OCI-LY3 (cell line): ENCODE measurements around the gene EZH2.

Source experiments
- EZH2phosphoT487 ChIP-seq: fragments of 200-600 bp; shearing (Covaris generic); IDR thresholded peaks from 2 replicates; pipeline ENCODE4 v1.6.1; 2018; ENCODE audit warnings: antibody characterized with exemption, mixed run types, low read depth
- TF ChIP-seq, protein P1 (sequence below): fragments of 200-600, 300-600 bp; sonication (generic); IDR thresholded peaks from 2 replicates; pipeline ENCODE4 v1.5.1; 2014; ENCODE audit warnings: antibody characterized with exemption, low read length, low read depth

DNA sequence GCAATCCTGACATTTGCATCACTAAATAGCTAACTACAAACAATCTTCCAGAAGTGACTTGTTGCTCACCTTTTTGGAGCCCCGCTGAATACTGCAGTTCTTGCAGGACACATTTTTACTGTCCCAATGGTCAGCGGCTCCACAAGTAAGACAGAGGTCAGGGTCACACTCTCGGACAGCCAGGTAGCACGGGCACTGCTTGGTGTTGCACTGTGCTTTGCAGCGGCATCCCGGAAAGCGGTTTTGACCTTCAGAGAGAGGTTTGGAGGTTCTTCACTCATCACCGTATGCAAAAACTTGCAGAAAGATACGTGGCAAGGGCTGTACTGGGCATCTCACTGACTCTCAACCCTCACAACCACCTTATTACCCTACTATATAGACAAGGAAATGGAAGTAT lies 70.2 kb downstream of the EZH2 start:
- TF ChIP-seq, protein P1, sequence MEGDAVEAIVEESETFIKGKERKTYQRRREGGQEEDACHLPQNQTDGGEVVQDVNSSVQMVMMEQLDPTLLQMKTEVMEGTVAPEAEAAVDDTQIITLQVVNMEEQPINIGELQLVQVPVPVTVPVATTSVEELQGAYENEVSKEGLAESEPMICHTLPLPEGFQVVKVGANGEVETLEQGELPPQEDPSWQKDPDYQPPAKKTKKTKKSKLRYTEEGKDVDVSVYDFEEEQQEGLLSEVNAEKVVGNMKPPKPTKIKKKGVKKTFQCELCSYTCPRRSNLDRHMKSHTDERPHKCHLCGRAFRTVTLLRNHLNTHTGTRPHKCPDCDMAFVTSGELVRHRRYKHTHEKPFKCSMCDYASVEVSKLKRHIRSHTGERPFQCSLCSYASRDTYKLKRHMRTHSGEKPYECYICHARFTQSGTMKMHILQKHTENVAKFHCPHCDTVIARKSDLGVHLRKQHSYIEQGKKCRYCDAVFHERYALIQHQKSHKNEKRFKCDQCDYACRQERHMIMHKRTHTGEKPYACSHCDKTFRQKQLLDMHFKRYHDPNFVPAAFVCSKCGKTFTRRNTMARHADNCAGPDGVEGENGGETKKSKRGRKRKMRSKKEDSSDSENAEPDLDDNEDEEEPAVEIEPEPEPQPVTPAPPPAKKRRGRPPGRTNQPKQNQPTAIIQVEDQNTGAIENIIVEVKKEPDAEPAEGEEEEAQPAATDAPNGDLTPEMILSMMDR = no peak
- no peak for TF ChIP-seq EZH2phosphoT487
